Activated CD4-positive, alpha-beta T cell treated with anti-CD3 and anti-CD28 coated beads, Interleukin-2, amount 50 U/mL, for 16 hours (primary cell): ENCODE measurements around the gene MEIS1.
A peak's percentile ranks its signal among the peaks of the same experiment; 100 is the strongest.
"Not testable (repeated sequence)": the region's sequence is repeated elsewhere in the genome, so short reads cannot be mapped to it uniquely, and the experiment has no call there.

Experiments used
- DNase-seq: peaks from one replicate; pipeline ENCODE4 v3.0.0-alpha.2; 2020

The MEIS1 gene

GRCh38 chr2:66434679-66435548 lies at the start of gene MEIS1:
Gene MEIS1, plus strand, starts transcription at chr2:66435125. Its CDS starts 732 bp downstream, at chr2:66435857.
- peak; percentile 52 for DNase-seq

DNA sequence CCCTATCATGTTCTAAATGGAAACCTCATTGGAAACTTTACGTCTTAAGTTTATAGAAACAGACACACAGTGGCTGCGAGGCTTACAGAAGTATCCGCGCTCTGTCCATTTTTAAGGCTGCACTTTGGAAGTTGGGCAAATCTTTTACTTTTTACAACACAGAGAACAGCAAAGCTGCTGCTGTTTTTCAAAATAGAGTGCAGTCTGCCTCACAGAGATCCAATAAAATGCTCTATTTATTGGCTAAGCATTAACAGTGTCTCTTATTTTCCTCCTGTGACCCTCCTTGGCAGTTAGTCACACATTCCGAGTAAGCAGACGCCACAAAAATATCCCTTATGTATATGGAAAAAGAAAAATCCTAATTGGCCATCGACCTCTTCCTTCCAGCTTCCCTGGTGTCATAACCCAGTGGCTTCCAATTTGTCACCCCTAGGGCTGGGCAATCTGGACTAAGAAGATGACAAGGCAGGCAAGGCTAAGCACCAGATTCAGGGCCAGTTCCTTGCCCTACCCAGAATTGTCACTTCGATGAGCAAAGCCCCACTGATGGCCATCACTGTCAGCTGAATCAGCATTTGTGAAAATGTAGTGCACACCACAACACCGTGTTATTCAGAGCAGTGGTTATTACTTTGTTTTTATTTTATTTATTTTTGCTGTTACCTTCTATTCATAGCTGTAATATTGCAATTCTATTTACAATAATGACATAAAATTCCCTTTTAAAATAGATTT lies 47.7 kb upstream of the MEIS1 start:
- no peak for DNase-seq

DNA sequence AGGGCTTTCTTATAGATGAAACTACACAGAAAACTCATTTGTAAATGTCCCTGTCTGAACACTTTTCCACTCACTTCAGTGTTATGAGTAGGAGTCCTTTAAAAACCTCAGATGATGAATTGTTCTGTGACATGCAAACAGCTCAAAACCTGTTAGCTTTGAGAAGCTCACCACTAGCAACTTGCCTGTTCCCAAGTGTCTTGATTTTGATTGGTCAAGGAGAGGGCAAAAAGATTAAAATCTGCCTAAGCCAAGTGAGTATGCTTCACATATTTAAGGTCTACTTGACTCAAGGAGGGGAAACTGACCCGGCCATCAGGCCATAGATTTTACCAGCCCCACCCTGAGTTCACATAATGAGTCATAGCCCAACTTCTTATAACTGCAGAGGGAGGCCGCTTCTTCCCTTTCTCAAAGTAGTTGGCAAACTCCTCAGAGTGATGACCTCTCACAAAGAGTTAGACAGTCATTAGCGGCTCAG lies 45.2 kb upstream of the MEIS1 start:
- DNase-seq, result no peak

DNA sequence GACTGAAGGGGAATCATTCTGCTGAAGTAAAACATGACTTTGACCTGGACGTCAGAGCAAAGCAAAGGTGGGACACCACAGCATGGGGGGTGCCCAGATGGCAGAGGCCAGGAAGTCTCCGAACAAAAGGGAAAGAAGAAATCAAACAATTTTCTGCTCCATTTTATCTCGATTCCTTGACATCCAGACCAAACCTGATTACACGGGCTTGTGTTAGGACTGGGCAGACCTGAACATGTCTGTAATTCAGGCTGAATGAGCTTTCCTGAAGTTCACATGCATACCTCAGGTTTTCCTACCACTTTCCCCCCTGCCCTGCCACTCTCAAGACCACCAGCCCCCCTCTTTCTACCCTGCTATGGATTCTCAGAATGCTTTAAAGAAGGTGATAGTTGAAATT lies 44.8 kb upstream of the MEIS1 start:
- no peak for DNase-seq

- no peak for DNase-seq
Observed at GRCh38 chr2:66390811-66391210, 44.1 kb upstream of the MEIS1 start.

- not testable (repeated sequence) for DNase-seq
Observed at GRCh38 chr2:66391240-66391639, 43.7 kb upstream of the MEIS1 start.

GRCh38 chr2:66405473-66405872 lies 29.5 kb upstream of the MEIS1 start:
- no peak for DNase-seq

DNA sequence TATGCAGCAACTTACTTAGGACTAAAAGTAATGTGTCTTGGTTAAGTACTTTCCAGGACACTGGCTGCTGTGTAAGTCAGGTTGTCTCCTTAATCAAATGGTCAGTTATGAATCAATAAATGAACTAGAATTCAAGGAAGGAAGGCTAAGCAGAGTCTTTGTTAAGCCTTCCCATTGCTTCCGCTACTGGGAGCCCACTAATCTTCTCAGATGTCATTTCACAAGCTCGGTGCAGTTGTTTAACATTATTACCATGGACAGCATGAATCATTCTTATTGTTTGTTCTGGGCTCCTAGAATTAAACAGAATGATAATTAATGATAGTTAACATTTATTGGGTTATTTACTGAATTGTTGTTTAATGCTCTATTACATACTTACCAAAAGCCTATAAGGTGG lies 26.0 kb upstream of the MEIS1 start:
- no peak for DNase-seq

- no peak for DNase-seq
Observed at GRCh38 chr2:66412874-66413273, 22.1 kb upstream of the MEIS1 start.

GRCh38 chr2:66414896-66415295 lies 20.0 kb upstream of the MEIS1 start:
- no peak for DNase-seq

DNA sequence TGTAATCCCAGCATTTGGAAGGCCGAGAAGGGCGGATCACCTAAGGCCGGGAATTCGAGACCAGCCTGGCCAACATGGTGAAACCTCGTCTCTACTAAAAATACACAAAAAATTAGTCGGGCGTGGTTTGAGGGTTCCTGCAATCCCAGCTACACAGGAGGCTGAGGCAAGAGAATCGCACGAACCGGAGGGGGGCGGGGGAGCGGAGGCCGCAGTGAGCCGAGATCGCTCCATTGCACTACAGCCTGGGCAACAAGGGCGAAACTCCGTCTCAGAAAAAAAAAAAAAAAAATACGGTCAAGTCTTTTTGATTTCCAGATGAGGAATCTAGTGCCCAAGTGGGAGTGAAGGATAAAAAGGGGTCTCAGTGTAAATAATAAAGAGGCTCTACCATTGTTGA lies 16.5 kb upstream of the MEIS1 start:
- DNase-seq, result no peak

DNA sequence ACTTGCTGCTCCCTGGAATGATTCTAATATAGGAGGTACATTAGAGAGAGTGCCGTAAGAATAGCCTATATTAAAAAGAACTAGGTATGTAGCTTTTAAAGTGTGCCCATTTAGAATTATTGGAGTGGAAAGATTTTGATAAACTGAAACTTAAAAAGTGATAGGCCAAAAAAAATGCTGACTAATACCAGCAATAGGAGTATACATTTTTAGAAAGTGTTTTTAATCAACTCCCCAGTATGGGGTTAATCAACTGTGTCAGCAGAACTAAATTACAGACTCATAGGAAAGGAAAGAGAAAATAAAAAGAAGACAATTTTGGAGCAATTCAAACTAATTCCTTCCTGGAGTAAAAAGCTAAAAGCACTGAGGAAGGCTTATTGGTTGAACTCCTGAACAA lies 13.3 kb upstream of the MEIS1 start:
- DNase-seq, result no peak

GRCh38 chr2:66423391-66424124 lies 11.4 kb upstream of the MEIS1 start:
- DNase-seq, result no peak

GRCh38 chr2:66426244-66427111 lies 8.4 kb upstream of the MEIS1 start:
- no peak for DNase-seq

- no peak for DNase-seq
Observed at GRCh38 chr2:66427300-66427699, 7.6 kb upstream of the MEIS1 start.

DNA sequence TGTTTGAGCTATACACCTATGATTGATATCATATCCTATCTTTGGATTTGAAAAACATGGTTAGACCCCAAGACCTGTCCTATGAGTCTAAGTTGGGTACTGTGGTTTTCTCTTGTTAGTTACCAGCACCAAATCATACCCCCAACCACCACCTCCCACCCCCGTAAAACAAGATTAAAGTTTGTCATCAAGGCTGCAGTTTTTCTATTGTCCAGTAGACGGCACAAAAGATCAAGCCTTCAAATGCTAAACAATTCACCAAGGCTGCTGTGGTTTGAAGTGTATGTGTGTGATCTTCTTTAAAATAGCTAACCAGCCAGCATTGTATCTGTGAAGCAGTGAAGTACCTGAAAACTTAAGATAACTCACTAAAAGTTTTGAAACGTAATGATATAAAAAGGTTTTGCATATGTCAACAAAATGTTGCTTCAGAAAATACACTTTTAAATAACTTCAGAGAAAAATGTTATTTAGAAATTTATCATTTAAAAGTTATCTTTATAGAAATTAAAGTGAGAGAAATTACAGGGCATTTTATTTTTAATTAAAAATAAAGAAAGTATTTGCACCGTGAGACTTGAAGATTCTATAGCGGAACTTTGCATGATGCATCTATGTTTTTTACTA lies 5.8 kb upstream of the MEIS1 start:
- peak; percentile 34 for DNase-seq

DNA sequence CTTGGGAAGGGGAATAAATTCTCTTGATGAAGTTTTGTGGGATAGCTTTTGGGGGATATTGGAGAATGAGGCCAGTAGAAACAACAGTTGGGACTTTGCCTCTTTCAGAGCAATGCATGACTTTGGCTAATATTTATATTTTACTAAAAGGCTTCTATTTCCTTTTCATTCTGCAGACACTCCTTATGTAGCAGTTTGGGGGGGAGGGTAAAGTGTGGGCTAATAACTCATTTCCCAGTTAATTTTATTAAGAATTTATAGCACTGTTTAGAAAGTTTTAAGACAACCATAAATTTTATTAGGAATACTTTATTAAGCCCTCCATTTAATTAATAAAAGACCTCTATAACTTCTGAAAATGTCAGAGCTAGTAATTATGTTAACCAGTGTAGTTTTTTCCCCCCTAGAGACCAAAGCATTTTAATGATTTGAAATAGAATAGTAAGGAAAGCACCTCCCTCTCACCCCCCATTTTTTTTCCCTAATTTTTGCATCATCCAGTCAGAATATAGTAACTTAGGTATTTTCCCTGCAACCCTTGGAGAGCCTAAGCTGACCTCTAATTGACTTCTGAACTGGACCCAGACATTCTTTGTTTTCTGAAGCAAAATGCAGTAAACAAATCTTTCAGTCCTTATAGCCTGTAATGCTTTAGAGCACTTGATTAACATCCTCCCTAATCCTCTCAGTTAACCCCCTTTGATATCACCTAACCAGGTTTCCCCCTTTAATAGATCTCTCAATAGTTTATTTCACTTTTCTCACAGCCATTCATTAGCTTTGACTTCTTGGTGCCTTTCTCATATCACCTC lies 5.0 kb upstream of the MEIS1 start:
- no peak for DNase-seq

- no peak for DNase-seq
Observed at GRCh38 chr2:66430505-66431273, 4.2 kb upstream of the MEIS1 start.

DNA sequence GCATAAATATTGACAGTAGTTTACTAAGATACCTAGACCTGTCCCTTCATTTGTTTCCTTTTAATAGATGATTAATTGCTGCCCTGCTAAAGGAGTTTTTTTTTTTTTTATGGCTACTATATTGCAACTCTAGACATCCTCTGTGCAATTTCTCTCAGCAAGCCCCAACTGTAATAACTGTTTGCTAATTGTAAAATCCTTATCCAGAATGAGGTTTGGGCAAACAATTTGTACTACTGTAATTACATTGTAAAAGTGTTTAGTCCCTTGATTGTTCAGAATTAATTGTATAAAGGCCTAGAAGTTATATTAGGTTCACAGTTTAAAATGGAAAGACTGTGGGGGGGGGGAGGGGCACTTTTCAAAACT lies 3.7 kb upstream of the MEIS1 start:
- DNase-seq, result no peak
